NCI-H748 treated with DMSO at 0.1 percent for 48 hours (cell line): Measurements from ENCODE around the gene PAX8.

ENCODE experiments used
- DNase-seq: peaks from one replicate; lab custom pipeline; 2025; lab: John Stamatoyannopoulos, UW

The PAX8 gene

GRCh38 chr2:113167115-113167932, 111.4 kb downstream of the PAX8 start:
- DNase-seq, result no peak

GRCh38 chr2:113166187-113166645, 112.5 kb downstream of the PAX8 start:
- DNase-seq, result no peak
